KOPT-K1 (cell line): ENCODE measurements around the gene JAG1.
"Not testable (repeated sequence)": the region's sequence is repeated elsewhere in the genome, so short reads cannot be mapped to it uniquely, and the experiment has no call there.

Experiments used
- H3K27ac ChIP-seq: fragments of 200-600 bp; sonication (generic); 2 replicates; pipeline ENCODE4 v1.5.1; 2016; ENCODE audit warnings: antibody characterized with exemption, mild to moderate bottlenecking, low read depth, low read length; ENCODE audit not compliant: poor library complexity, severe bottlenecking
- H3K36me3 ChIP-seq: fragments of 200-600 bp; sonication (generic); 2 replicates; pipeline ENCODE4 v1.5.1; 2017; ENCODE audit warnings: antibody characterized with exemption, mild to moderate bottlenecking, low read length, moderate library complexity; ENCODE audit not compliant: insufficient read depth
- H3K9me3 ChIP-seq: fragments of 200-600 bp; sonication (generic); 2 replicates; pipeline ENCODE4 v1.5.1; 2017; ENCODE audit warnings: antibody characterized with exemption, low read length, mild to moderate bottlenecking; ENCODE audit not compliant: insufficient read depth, poor library complexity, severe bottlenecking

JAG1 gene

GRCh38 chr20:10613911-10614310 is 59.9 kb downstream of the JAG1 start:
- no peaks in the 10 kb centered on the region for H3K9me3 ChIP-seq
- peaks cover 18% of the 10 kb centered on the region for H3K36me3 ChIP-seq
- no peak overlapping the region for H3K27ac ChIP-seq

DNA sequence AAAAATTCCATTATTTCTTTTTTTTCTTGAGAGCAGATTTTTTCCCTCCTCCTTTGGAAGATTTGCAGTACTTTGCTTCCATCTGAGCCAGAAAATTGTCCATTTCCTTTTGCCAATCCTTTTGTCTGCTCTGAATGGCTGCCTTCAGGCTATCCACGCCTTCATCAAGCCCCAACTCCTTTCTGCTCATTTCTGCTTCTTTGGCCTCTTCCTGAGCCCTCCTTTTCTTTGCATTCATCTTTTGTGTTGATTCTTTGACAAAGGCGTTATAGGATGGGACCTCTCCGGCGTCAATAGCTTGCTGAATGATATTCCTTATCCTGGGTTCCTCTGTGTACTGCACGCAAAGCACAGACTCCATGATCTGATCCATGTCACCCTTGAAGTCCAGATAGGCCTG is 60.4 kb downstream of the JAG1 start:
- H3K27ac ChIP-seq, H3K9me3 ChIP-seq: not testable (repeated sequence)
- peaks cover 20% of the 10 kb centered on the region for H3K36me3 ChIP-seq

DNA sequence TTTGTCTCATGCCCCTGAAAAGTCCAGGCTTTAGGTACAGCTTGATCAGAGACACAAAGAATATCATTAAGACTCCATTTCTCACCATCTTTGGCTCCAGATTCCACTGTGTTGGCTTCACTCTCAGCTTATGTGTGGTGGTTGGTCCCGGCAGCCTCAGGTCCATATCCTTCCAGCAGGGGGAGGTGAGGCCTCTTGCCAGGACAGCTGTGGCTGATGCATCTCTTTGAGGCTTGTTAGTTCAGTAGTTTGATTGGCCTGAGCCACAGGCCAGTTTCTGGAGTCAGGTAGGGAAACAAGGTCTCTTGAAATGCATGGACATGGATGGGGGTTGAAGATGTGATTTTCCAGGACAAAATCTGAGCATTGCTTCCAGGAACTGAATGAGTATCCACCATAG is 62.4 kb downstream of the JAG1 start:
- H3K27ac ChIP-seq = no peak overlapping the region
- no peaks in the 10 kb centered on the region for H3K9me3 ChIP-seq
- peaks cover 20% of the 10 kb centered on the region for H3K36me3 ChIP-seq

GRCh38 chr20:10610251-10610650 is 63.5 kb downstream of the JAG1 start:
- Histone ChIP-seq H3K27ac (no peak overlapping the region), H3K36me3 (peaks cover 20% of the 10 kb centered on the region), H3K9me3 (no peaks in the 10 kb centered on the region)

DNA sequence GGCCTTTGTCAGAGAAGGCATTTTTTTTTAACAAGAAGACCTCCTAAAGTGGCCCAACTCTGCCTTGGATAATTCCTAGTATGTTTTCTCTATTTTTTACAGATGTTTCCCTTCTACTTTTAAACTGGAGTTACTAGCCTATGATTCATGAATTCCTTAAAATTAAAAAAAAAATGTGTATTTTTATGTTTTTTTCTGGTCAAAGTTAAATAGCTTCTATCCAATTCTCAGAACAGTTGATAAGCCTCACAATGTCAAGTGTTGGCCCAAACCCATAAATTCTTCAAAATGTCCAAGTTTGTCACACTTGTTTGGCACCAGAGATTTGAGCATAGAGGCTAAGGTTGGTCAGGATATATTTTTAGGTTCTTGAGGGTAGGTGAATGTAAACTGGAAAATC is 64.0 kb downstream of the JAG1 start:
- H3K9me3 ChIP-seq = no peaks in the 10 kb centered on the region
- peaks cover 20% of the 10 kb centered on the region for H3K36me3 ChIP-seq
- no peak overlapping the region for H3K27ac ChIP-seq

DNA sequence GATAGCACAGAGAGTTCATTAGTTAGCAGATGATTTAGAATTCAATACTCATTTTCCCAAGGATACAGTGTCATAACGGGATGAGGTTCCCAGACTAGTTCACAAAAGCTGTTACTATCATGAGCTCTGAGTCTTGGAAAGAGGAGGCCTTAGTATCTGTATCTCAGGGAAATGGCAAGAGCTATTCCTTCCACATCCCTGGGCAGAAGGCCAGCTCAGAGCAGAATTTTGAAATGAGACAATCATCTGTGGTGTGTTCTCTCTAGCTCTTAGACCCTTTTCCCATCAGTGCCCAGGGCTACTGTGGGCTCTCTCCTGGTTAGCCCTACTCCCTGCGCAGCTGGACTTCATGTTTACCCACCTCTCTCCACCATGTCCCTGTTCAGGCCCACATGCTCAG is 64.5 kb downstream of the JAG1 start:
- no peaks in the 10 kb centered on the region for H3K9me3 ChIP-seq
- H3K27ac ChIP-seq = no peak overlapping the region
- H3K36me3 ChIP-seq = peaks cover 19% of the 10 kb centered on the region

DNA sequence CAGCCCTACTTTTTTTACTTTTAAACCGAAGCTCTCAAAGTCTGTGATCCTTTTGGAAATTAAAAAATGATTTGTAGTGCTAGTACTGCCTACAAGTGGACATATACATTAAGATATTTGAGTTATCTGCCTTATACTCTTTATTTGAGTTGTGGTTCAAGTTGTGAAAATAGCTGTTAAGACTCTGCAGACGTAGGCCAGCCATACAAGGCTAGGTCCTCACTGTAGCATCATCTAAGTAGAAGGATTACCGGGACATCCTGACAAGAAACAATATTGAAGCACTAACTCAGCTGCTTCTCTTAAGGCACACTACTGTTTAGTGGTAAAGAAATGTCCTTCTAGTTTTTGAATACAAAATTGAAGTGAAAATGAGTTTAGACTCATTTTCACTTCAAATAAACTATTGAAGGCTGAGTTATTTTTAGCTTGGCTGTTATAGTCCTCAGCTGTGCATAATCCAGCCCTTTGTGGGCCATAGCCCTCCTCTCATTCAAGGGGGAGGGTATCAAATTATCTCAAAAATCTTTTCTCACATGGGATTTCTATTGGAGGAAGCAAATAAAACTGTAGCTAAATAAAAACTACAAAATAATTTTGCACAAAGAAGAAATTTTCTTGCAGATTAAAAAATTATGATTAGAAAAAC is 68.1 kb downstream of the JAG1 start:
- Histone ChIP-seq H3K27ac (no peak overlapping the region), H3K9me3 (no peaks in the 10 kb centered on the region)

DNA sequence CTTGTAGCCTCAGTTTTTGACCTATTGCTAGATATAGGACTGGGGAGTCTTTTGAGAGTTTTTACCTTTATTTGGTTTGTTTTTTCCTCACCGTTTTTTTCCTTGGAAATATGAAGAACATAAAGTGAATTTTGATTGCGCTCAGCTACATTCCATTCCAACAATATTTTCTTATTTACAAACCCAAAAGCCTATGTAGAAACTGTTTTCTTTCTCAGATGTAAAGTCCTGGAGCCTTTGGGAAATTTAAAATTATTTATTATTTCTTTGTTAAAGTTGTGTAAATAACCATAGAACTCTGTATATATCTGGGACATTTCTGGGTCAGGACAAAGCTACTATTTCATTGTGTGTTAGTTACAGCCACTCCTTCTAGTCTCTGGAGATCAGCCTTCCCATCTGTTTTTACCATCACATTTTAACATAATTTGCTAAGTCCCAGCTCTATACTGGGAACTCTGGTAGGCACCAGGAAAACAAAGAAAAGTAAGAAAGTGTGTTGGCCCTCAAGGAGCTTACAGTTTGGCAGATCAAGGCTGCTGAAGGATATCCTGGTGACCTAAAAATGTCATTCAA is 68.8 kb downstream of the JAG1 start:
- Histone ChIP-seq H3K9me3 (no peaks in the 10 kb centered on the region), H3K27ac (no peak overlapping the region), H3K36me3 (peaks cover 27% of the 10 kb centered on the region)

More for the DNA sequence above, 68.1 kb downstream of the JAG1 start:
- peaks cover 31% of the 10 kb centered on the region for H3K36me3 ChIP-seq

GRCh38 chr20:10603971-10604864 is 69.6 kb downstream of the JAG1 start:
- Histone ChIP-seq H3K27ac (no peak overlapping the region), H3K36me3 (peaks cover 27% of the 10 kb centered on the region)

DNA sequence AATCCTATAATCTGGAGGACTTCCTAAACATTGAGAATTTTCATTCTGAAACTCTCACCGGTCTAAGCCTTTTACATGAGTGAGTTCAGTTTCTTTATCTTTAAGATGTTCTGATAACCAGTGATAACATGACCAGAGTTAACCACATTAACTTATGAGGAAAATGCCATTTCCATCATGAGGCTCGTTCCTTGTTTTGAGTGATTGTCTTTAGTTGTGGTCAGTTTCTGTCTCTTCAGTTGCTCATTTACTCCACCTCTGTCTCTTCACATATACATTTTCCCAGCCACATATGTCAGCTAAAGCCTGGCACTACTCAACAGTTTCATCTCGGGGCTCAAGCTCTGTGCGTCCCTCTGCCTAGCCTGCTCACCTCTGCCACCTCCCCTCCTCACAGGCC is 70.4 kb downstream of the JAG1 start:
- H3K36me3 ChIP-seq = peaks cover 29% of the 10 kb centered on the region
- H3K9me3 ChIP-seq = no peaks in the 10 kb centered on the region
- no peak overlapping the region for H3K27ac ChIP-seq

More at GRCh38 chr20:10603971-10604864, 69.6 kb downstream of the JAG1 start:
- no peaks in the 10 kb centered on the region for H3K9me3 ChIP-seq

DNA sequence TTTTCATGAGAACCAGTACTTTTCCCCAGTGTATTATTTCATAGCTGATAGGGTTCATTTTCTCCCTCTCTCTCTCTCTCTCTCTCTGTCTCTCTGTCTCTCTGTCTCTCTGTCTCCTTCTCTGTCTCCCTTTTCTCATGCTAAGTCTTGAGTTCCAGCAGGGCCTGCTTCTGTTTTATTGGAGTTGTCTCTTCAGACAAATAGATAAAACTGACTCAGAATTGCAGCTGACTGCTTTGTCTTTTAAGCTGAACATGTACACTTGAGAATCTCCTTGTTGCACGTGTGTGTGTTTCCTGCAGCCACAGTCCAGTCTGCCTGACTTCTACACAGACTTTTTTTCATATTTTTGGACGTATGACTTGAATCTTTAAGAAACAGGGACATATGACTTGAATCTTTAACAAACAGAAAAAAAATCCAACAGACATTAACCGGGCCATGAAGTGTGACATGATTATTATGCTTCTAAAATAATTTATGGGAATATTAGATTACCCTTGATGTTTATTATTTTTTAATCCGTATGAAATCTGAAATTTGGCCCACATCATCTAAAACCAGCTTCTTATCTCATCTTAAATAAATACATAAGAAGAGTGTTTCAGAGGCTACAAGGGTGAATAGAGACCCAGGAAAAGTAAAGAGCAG is 71.5 kb downstream of the JAG1 start:
- Histone ChIP-seq H3K36me3 (peaks cover 29% of the 10 kb centered on the region), H3K27ac (no peak overlapping the region), H3K9me3 (no peaks in the 10 kb centered on the region)

DNA sequence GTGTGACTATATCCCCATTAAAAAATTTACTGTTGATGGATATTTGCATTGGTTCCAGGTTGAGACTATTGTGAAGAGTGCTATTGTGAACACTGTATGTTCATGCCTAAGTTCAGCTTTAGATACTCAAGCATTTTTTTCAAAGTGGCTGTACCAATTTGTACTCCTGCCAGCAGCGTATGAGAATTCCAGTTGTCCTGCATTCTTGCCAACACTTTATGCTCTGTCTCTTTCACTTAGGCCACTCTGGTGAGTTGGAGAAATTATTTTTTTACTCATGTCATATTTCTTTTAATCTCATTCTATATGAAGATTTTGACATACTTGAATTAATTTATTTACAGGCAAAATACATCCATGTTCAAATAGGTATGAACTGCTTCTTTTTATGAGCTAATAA is 76.2 kb downstream of the JAG1 start:
- H3K27ac ChIP-seq = no peak overlapping the region
- no peaks in the 10 kb centered on the region for H3K9me3 ChIP-seq
- H3K36me3 ChIP-seq = peaks cover 16% of the 10 kb centered on the region; the same call in 1 of the 2 replicates

DNA sequence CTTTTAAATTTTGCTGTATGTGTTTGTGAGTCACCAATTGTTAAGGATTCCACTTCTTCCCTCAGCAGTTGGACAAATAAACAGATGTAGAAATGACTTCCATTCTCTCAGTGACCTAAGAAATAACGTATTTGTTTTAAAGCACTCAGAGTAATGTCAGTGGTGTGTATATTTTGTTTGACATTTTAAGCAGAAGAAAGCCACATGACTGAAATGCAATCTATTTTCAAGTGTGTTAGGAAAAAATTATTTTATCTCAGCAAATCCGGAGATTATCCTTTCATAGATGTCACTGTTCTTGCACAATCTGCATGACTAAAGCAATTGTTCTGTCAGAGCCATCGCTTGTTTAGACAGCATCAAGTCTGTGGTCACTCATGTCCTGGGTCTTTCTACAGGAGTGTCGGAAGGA is 77.1 kb downstream of the JAG1 start:
- H3K9me3 ChIP-seq = no peaks in the 10 kb centered on the region
- H3K27ac ChIP-seq = no peak overlapping the region
- H3K36me3 ChIP-seq = peaks cover 9% of the 10 kb centered on the region; the same call in 1 of the 2 replicates

- Histone ChIP-seq H3K9me3 (no peaks in the 10 kb centered on the region), H3K36me3 (peaks cover 7% of the 10 kb centered on the region; the same call in 1 of the 2 replicates), H3K27ac (no peak overlapping the region)
Measured at GRCh38 chr20:10595985-10596384, 77.8 kb downstream of the JAG1 start.

DNA sequence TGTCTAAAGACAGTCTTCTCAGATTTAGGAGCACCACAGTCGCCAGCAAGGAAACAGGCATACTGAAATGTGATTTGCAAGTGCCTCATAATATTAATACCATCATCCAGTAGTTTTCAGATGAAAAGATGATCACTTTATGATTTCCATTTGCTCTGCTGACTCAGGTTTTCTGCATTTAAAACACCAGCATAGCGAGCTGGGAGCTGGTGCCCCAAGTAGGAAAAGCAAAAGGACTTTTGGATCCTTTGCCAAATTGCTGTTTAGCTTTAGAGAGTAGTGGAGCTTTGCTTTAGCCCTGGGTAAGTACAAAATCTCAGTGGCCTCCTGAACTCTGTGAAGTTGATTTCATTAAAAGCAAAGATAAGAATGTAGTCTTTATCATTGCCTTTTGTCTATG is 78.5 kb downstream of the JAG1 start:
- Histone ChIP-seq H3K36me3 (peaks cover 7% of the 10 kb centered on the region; the same call in 1 of the 2 replicates), H3K27ac (no peak overlapping the region), H3K9me3 (no peaks in the 10 kb centered on the region)
